Stomach smooth muscle (tissue), 2 donors: Measurements from ENCODE around the gene DNAJC11.

Source experiments
- H3K27ac ChIP-seq: one replicate; pipeline ENCODE4 v1.7.0; 2013; ENCODE audit warnings: mild to moderate bottlenecking, low read length, inconsistent platforms
- H3K27me3 ChIP-seq, 2 donors: one replicate each; pipeline ENCODE4 v1.7.0; 2013; ENCODE audit warnings: low read length in 2 of 2; ENCODE audit not compliant: insufficient read depth in 2 of 2, control insufficient read depth in 1 of 2
- H3K36me3 ChIP-seq, 2 donors: one replicate each; pipeline ENCODE4 v1.7.0; 2013; ENCODE audit warnings: low read length in 2 of 2; ENCODE audit not compliant: control insufficient read depth in 2 of 2, insufficient read depth in 2 of 2
- H3K4me1 ChIP-seq: one replicate; pipeline ENCODE4 v1.7.0; 2013; ENCODE audit warnings: low read length; ENCODE audit not compliant: control insufficient read depth, insufficient read depth
- H3K4me3 ChIP-seq, 2 donors: one replicate each; pipeline ENCODE4 v1.7.0; 2013; ENCODE audit warnings: low read length in 2 of 2
- H3K9ac ChIP-seq, 2 donors: one replicate each; pipeline ENCODE4 v1.7.0; 2013; ENCODE audit warnings: low read length in 2 of 2, mild to moderate bottlenecking in 1 of 2
- H3K9me3 ChIP-seq, 2 donors: one replicate each; pipeline ENCODE4 v1.7.0; 2013; ENCODE audit warnings: low read length in 2 of 2; ENCODE audit not compliant: control insufficient read depth in 2 of 2
- donor health status: healthy.
- donor health status: Pancreatic carcinoma.

Gene DNAJC11

GRCh38 chr1:6599141-6599975 lies 102.3 kb downstream of the DNAJC11 start:
- peak overlapping the region in 1 of 2 donors; percentile 29 for H3K9ac ChIP-seq
- H3K27ac ChIP-seq: no peak overlapping the region
- peak overlapping the region; percentile 48 to 99 for H3K4me3 ChIP-seq
- H3K4me1 ChIP-seq: peaks cover 66% of the 10 kb centered on the region
- H3K9me3 ChIP-seq: no peaks in the 10 kb centered on the region
- peaks cover 31 to 38% of the 10 kb centered on the region in 2 donors for H3K36me3 ChIP-seq
- no peaks in the 10 kb centered on the region for H3K27me3 ChIP-seq

GRCh38 chr1:6597777-6598131 lies 103.9 kb downstream of the DNAJC11 start:
- H3K36me3 ChIP-seq: peaks cover 46 to 54% of the 10 kb centered on the region in 2 donors
- H3K27me3 ChIP-seq: no peaks in the 10 kb centered on the region
- H3K27ac ChIP-seq: peak overlapping the region; percentile 24
- H3K4me1 ChIP-seq: peaks cover 57% of the 10 kb centered on the region
- no peaks in the 10 kb centered on the region for H3K9me3 ChIP-seq
- peak overlapping the region in 1 of 2 donors; percentile 22 for H3K4me3 ChIP-seq
- peak overlapping the region in 1 of 2 donors; percentile 42 for H3K9ac ChIP-seq

GRCh38 chr1:6596886-6597776 lies 104.5 kb downstream of the DNAJC11 start:
- H3K27me3 ChIP-seq: no peaks in the 10 kb centered on the region
- peak overlapping the region; percentile 21 to 42 for H3K9ac ChIP-seq
- H3K4me3 ChIP-seq: peak overlapping the region; percentile 32 to 52

GRCh38 chr1:6596351-6596750 lies 105.3 kb downstream of the DNAJC11 start:
- no peaks in the 10 kb centered on the region for H3K27me3 ChIP-seq
- no peak overlapping the region for H3K27ac ChIP-seq
- peaks cover 57% of the 10 kb centered on the region for H3K4me1 ChIP-seq
- H3K36me3 ChIP-seq: peaks cover 52 to 59% of the 10 kb centered on the region in 2 donors
- peak overlapping the region; percentile 21 to 36 for H3K9ac ChIP-seq
- no peaks in the 10 kb centered on the region for H3K9me3 ChIP-seq
- peak overlapping the region; percentile 32 to 52 for H3K4me3 ChIP-seq

More at GRCh38 chr1:6596886-6597776, 104.5 kb downstream of the DNAJC11 start:
- Histone ChIP-seq H3K4me1 (peaks cover 56% of the 10 kb centered on the region), H3K36me3 (peaks cover 52 to 59% of the 10 kb centered on the region in 2 donors), H3K9me3 (no peaks in the 10 kb centered on the region), H3K27ac (peak overlapping the region; percentile 24)

GRCh38 chr1:6594977-6595740 lies 106.5 kb downstream of the DNAJC11 start:
- Histone ChIP-seq H3K9me3 (no peaks in the 10 kb centered on the region), H3K9ac (no peak overlapping the region), H3K4me1 (peaks cover 53% of the 10 kb centered on the region), H3K36me3 (peaks cover 57 to 67% of the 10 kb centered on the region in 2 donors), H3K4me3 (no peak overlapping the region), H3K27me3 (no peaks in the 10 kb centered on the region), H3K27ac (no peak overlapping the region)

- H3K4me3 ChIP-seq: no peak overlapping the region
- peaks cover 62 to 75% of the 10 kb centered on the region in 2 donors for H3K36me3 ChIP-seq
- H3K9me3 ChIP-seq: no peaks in the 10 kb centered on the region
- H3K9ac ChIP-seq: no peak overlapping the region
- no peaks in the 10 kb centered on the region for H3K27me3 ChIP-seq
- peaks cover 41% of the 10 kb centered on the region for H3K4me1 ChIP-seq
- H3K27ac ChIP-seq: no peak overlapping the region
Observed at GRCh38 chr1:6593810-6594209, 107.8 kb downstream of the DNAJC11 start.

GRCh38 chr1:6592865-6593593 lies 108.6 kb downstream of the DNAJC11 start:
- Histone ChIP-seq H3K9me3 (no peaks in the 10 kb centered on the region), H3K4me1 (peaks cover 43% of the 10 kb centered on the region), H3K27me3 (no peaks in the 10 kb centered on the region), H3K36me3 (peaks cover 60 to 78% of the 10 kb centered on the region in 2 donors), H3K27ac (peak overlapping the region; percentile 24), H3K4me3 (no peak overlapping the region), H3K9ac (peak overlapping the region in 1 of 2 donors; percentile 13)

GRCh38 chr1:6592441-6592840 lies 109.2 kb downstream of the DNAJC11 start:
- Histone ChIP-seq H3K4me3 (no peak overlapping the region), H3K27me3 (no peaks in the 10 kb centered on the region), H3K27ac (peak overlapping the region; percentile 24), H3K36me3 (peaks cover 54 to 77% of the 10 kb centered on the region in 2 donors), H3K9me3 (no peaks in the 10 kb centered on the region), H3K4me1 (peaks cover 43% of the 10 kb centered on the region), H3K9ac (no peak overlapping the region)

GRCh38 chr1:6591644-6592043 lies 110.0 kb downstream of the DNAJC11 start:
- Histone ChIP-seq H3K4me1 (peaks cover 43% of the 10 kb centered on the region), H3K9ac (no peak overlapping the region), H3K36me3 (peaks cover 47 to 70% of the 10 kb centered on the region in 2 donors), H3K27me3 (no peaks in the 10 kb centered on the region), H3K9me3 (no peaks in the 10 kb centered on the region), H3K4me3 (no peak overlapping the region), H3K27ac (no peak overlapping the region)
